GM12874 (cell line): ENCODE results near the gene PEAK1.

Experiments used
- TF ChIP-seq, protein P1 (sequence below): IDR thresholded peaks from 2 replicates; pipeline ENCODE4 v1.5.1; 2011; ENCODE audit warnings: low read depth, mild to moderate bottlenecking, control low read depth, low read length, moderate library complexity; ENCODE audit not compliant: insufficient read depth

The PEAK1 gene

DNA sequence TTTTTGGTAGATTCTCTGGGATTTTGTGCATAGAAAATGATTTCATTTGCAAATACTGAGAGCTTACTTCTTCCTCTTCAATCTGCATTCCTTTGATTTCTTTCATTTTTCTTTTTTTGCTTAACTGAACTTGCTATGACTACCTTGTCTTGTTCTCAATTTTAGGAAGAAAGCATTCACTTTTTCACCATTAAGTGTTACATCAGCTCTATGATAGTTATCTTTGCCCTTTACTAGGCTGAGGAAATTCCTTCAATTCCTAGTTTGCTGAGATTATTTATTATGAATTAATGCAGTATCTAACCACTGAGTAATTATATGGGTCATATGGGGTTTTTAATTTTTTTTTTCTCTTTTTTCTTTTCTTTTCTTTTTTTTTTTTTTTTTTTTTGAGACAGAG is 172.8 kb downstream of the PEAK1 start:
- TF ChIP-seq, protein P1, sequence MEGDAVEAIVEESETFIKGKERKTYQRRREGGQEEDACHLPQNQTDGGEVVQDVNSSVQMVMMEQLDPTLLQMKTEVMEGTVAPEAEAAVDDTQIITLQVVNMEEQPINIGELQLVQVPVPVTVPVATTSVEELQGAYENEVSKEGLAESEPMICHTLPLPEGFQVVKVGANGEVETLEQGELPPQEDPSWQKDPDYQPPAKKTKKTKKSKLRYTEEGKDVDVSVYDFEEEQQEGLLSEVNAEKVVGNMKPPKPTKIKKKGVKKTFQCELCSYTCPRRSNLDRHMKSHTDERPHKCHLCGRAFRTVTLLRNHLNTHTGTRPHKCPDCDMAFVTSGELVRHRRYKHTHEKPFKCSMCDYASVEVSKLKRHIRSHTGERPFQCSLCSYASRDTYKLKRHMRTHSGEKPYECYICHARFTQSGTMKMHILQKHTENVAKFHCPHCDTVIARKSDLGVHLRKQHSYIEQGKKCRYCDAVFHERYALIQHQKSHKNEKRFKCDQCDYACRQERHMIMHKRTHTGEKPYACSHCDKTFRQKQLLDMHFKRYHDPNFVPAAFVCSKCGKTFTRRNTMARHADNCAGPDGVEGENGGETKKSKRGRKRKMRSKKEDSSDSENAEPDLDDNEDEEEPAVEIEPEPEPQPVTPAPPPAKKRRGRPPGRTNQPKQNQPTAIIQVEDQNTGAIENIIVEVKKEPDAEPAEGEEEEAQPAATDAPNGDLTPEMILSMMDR, result no peak

DNA sequence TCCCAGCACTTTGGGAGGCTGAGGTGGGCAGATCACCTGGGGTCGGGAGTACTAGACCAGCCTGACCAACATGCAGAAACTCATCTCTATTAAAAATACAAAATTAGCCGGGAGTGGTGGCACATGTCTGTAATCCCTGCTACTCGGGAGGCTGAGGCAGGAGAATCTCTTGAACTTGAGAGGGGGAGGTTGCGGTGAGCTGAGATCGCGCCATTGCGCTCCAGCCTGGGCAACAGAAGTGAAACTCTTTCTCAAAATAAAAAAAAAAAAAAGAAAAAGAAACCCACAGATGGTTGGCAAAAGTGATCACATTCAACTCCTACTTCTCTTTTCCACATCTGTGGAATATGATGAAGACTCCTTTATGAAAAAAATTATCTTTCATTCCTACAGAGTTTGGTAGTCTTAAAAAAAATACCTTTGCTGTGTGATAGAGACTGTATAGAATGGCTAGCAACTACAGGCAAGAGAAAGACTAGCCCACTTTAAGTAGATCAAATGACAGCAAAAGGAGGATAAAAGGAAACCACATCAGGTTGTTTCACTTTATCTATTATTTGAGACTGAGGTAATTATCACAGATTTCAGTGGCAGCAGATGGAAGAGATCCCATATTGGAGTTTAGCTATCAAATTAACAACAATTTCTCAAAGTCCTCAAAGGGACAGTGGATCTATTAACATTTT is 176.0 kb downstream of the PEAK1 start:
- TF ChIP-seq, protein P1, result no peak

DNA sequence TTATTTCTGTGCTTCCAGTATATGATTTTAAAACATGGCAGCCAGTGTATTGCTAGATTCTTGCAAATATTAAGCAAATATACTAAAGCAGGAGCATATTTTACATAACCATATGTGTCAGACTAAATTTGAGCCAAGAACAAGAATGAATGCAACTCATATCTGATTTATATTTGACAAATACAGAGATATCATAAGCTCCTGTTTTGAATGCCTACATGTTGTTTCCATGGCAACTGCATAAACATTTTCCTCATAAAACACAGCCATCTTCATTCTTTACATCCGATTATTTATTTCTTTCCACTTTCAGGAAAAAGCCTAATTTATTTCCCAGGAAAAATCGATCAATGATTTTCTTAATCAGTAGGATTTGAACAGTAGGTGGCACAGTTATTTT is 176.8 kb downstream of the PEAK1 start:
- TF ChIP-seq, protein P1, result no peak

DNA sequence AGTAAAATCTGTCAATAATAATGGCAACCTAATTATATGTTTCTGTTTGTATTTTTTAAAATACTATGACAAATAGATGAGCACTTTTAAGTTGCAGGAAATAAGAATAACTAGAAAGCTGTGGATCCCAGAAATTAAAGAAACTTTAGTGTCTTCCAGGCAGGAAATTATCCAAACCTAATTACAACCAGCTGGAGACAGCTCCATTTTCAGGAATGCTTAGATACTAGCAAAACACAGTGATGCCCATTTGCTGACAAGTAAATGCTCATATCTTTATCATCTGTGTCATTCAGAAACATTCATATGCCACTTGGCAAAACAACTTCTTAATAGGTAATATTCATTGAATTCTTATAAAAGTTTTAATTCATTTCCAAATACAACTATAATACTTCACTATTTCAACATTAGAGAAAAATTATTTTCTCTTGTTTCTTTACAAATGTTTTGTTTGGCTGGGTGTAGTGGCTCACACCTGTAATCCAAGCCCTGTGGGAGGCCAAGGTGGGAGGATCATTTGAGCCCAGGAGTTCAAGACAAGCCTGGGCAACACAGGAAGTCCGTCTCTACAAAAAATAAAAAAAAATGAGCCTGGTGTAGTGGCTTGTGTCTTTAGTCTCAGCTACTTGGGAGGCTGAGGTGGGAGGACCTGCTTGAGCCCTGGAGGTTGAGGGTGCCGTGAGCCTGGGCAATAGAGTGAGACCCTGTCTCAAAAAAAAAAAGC is 179.9 kb downstream of the PEAK1 start:
- TF ChIP-seq, protein P1, result no peak

DNA sequence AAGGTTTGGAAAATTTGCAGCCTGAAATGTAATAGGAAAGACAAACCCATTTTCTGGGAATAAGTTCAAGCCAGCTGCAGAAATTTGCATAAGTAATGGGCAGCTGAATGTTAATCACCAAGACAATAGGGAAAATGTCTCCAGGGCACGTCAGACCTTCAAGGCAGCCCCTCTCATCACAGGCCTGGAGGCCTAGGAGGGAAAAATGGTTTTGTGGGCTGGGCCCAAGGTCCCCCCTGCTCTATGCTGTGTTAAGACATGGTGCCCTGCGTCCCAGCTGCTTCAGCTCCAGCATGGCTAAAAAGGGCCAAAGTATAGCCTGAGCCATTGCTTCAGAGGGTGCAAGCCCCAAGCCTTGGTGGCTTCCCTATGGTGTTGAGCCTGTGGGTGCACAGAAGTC is 184.3 kb downstream of the PEAK1 start:
- TF ChIP-seq, protein P1, result no peak

DNA sequence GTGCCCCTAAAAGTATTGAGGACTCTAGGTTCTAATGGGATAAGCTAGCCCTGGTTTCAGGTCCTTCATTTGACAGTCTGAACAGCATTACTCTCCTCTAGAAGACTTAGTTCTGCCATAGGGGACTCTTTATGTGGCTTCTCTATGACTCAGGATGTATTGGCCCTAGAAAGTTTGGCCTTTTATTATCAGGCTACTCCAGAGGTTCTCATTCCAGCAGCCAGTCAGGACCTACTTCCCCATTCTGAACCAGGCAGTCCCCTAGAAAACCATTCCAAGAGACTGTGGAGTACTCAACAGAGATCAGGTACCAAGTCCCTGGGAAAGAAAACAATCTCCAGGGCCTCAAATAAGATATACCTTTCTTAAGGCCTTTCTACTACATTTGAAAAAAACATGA is 191.1 kb downstream of the PEAK1 start:
- TF ChIP-seq, protein P1, result no peak

DNA sequence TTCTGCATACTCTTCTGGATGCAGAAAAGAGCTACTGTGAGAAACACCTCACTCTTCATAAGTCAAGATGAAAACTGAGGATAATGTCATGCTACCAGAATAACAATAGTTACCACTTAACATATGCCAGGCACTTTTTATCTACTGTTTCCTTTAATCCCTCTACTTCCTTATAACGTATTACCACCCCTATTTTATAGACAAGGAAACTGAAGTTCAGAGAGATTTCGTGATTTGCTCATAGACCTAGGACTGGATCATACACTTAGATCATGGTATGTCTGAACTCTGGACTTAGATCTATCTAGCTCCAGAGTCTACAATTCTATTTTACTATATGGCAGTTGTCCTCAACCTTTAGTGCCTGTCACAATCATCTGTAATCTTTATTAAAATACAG is 193.3 kb downstream of the PEAK1 start:
- TF ChIP-seq, protein P1, result no peak
